Mesendoderm (in vitro differentiated cells): ENCODE measurements around the gene HACD2.
A peak's percentile ranks its signal among the peaks of the same experiment; 100 is the strongest.

ENCODE experiments used
- DNase-seq: peaks from one replicate; pipeline ENCODE4 v3.0.0; 2013
- H2AK5ac ChIP-seq: 2 replicates; pipeline ENCODE4 v1.6.1; 2013; ENCODE audit warnings: low read length, inconsistent platforms
- H2BK120ac ChIP-seq: 2 replicates; pipeline ENCODE4 v1.6.1; 2013; ENCODE audit warnings: low read depth, mild to moderate bottlenecking, low read length, moderate library complexity, mixed read lengths
- H2BK15ac ChIP-seq: replicated peaks from 2 replicates; pipeline ENCODE4 v1.6.1; 2013; ENCODE audit warnings: low read depth, mild to moderate bottlenecking, moderate library complexity
- H2BK5ac ChIP-seq: 2 replicates; pipeline ENCODE4 v1.6.1; 2013; ENCODE audit warnings: low read length, inconsistent platforms
- H3K18ac ChIP-seq: 2 replicates; pipeline ENCODE4 v1.6.1; 2013; ENCODE audit warnings: mild to moderate bottlenecking, low read length, mixed read lengths
- H3K23ac ChIP-seq: one replicate; pipeline ENCODE4 v1.6.1; 2013; ENCODE audit warnings: low read length
- H3K27ac ChIP-seq: 2 replicates; pipeline ENCODE4 v1.5.1; 2013; ENCODE audit warnings: low read depth, mild to moderate bottlenecking, inconsistent platforms, low read length, moderate library complexity
- H3K27me3 ChIP-seq: 2 replicates; pipeline ENCODE4 v1.6.1; 2013; ENCODE audit warnings: low read length, control low read depth, mild to moderate bottlenecking, inconsistent platforms; ENCODE audit not compliant: insufficient read depth, poor library complexity
- H3K36me3 ChIP-seq: 2 replicates; pipeline ENCODE4 v1.6.1; 2013; ENCODE audit warnings: low read length, inconsistent platforms; ENCODE audit not compliant: control insufficient read depth, insufficient read depth
- H3K4ac ChIP-seq: one replicate; pipeline ENCODE4 v1.6.1; 2013; ENCODE audit warnings: low read depth, mild to moderate bottlenecking, low read length, moderate library complexity
- H3K4me1 ChIP-seq: 2 replicates; pipeline ENCODE4 v1.6.1; 2013; ENCODE audit warnings: low read depth, low read length, inconsistent platforms; ENCODE audit not compliant: control insufficient read depth
- H3K4me2 ChIP-seq: 2 replicates; pipeline ENCODE4 v1.6.1; 2013; ENCODE audit warnings: low read length
- H3K4me3 ChIP-seq: 2 replicates; pipeline ENCODE4 v1.5.1; 2013; ENCODE audit warnings: mild to moderate bottlenecking, low read length
- H3K56ac ChIP-seq: one replicate; pipeline ENCODE4 v1.6.1; 2013; ENCODE audit warnings: low read length
- H3K79me1 ChIP-seq: 2 replicates; pipeline ENCODE4 v1.6.1; 2013; ENCODE audit warnings: low read length, inconsistent platforms
- H3K79me2 ChIP-seq: 2 replicates; pipeline ENCODE4 v1.6.1; 2013; ENCODE audit warnings: mild to moderate bottlenecking, low read length; ENCODE audit not compliant: control insufficient read depth, insufficient read depth
- H3K9ac ChIP-seq: 2 replicates; pipeline ENCODE4 v1.6.1; 2013; ENCODE audit warnings: low read length, inconsistent platforms
- H4K5ac ChIP-seq: one replicate; pipeline ENCODE4 v1.6.1; 2013; ENCODE audit warnings: low read length
- H4K8ac ChIP-seq: one replicate; pipeline ENCODE4 v1.6.1; 2013; ENCODE audit warnings: low read depth, mild to moderate bottlenecking, control low read depth, low read length, moderate library complexity
- WGBS: extraction: QIAGEN DNeasy Blood & Tissue Kit; methylation state at CpG from one replicate; pipeline ENCODE4 v1.1.7; 2013; ENCODE audit warnings: low lambda C conversion rate, missing lambda C conversion rate; ENCODE audit not compliant: insufficient coverage; ENCODE audit errors: extremely low coverage; 5-methylcytosine and 5-hydroxymethylcytosine counted together

HACD2 gene

DNA sequence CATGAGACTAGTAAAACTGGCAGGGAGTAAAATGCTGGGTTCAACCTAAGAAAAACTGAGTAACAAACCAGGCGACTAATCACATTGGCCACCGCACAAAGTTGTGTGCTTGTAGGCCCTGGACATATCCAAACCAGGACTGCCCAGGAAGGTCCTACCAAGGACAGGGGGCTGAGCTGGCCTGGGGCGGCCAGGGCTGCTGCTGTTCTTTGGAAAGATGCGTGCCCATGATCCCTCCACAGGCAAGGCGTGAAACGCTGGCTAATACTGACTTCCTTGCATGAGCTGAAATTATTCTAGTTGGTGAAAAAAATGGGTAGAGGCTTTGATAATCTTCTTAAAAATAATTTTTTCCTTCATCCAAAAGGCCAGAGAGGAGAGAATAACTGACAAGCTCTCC is 79.0 kb downstream of the HACD2 start:
- H3K27me3 ChIP-seq = no peaks in the 10 kb centered on the region
- H3K4me3 ChIP-seq = no peak overlapping the region
- H3K36me3 ChIP-seq = no peaks in the 10 kb centered on the region
- H2BK120ac ChIP-seq = no peak overlapping the region
- H3K18ac ChIP-seq = no peak overlapping the region
- no peaks in the 10 kb centered on the region for H3K79me1 ChIP-seq
- H4K5ac ChIP-seq = no peak overlapping the region
- no peak overlapping the region for H2BK5ac ChIP-seq
- no peak overlapping the region for H3K4ac ChIP-seq
- H3K4me1 ChIP-seq = no peaks in the 10 kb centered on the region
- no peak overlapping the region for H3K56ac ChIP-seq
- no peak overlapping the region for H3K4me2 ChIP-seq
- H3K9ac ChIP-seq = no peak overlapping the region
- no peak for DNase-seq
- H3K27ac ChIP-seq = no peak overlapping the region
- H4K8ac ChIP-seq = no peak overlapping the region
- no peak overlapping the region for H3K23ac ChIP-seq
- WGBS = no CpG with 5 or more reads among the region's 6 CpGs
- no peak overlapping the region for H2AK5ac ChIP-seq
- H2BK15ac ChIP-seq = no peak overlapping the region
- H3K79me2 ChIP-seq = no peaks in the 10 kb centered on the region

DNA sequence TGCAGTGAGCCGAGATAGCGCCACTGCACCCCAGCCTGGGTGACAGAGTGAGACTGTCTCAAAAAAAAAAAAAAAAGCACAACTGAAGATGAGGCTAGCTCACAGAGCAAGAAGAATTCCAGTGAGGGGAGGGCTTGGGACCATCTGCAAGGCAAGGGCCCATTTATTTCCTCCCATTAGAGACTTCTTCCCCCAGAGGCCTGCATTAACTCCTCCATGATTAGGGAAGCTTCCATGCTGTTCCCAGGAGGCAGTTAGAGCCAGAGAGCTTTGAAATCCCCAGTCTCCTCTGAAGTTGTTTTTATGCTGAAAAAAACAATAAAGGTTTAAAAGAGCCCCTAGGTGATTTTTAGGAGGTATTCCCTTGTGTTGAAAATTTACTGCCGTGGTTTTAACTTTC is 81.7 kb downstream of the HACD2 start:
- Histone ChIP-seq H3K4me1 (no peaks in the 10 kb centered on the region), H2BK15ac (no peak overlapping the region), H3K23ac (no peak overlapping the region), H4K5ac (no peak overlapping the region), H3K4me2 (no peak overlapping the region), H3K56ac (no peak overlapping the region), H2AK5ac (no peak overlapping the region), H3K27me3 (no peaks in the 10 kb centered on the region), H3K18ac (no peak overlapping the region), H3K4me3 (no peak overlapping the region), H3K36me3 (no peaks in the 10 kb centered on the region), H2BK5ac (no peak overlapping the region), H3K4ac (no peak overlapping the region), H2BK120ac (no peak overlapping the region), H3K9ac (no peak overlapping the region), H3K79me1 (no peaks in the 10 kb centered on the region), H3K79me2 (no peaks in the 10 kb centered on the region), H3K27ac (no peak overlapping the region), H4K8ac (no peak overlapping the region)
- DNase-seq = peak; percentile 22
- no CpG with 5 or more reads among the region's 3 CpGs for WGBS

DNA sequence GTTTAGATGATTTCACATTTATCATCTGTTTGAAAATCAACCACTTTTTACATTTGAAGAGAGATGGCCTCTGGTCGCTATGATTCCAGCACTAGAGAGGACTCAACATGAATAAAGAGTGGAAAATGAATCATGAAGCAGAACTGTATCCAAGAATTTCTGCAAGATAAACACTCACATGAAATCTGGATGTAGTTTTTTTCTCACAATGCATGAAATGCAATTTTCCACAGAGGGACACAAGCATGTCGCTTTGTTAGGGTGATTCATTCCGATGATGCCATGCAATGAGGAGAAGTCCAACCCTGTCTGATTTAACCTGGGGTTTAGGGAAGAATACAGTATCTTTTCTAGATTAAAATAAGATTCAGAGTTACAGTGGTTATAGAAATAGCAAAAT is 85.5 kb downstream of the HACD2 start:
- Histone ChIP-seq H3K36me3 (no peaks in the 10 kb centered on the region), H3K18ac (no peak overlapping the region), H4K5ac (no peak overlapping the region), H3K79me1 (no peaks in the 10 kb centered on the region), H4K8ac (no peak overlapping the region), H3K27me3 (no peaks in the 10 kb centered on the region), H2BK5ac (no peak overlapping the region), H2AK5ac (no peak overlapping the region), H2BK15ac (no peak overlapping the region), H3K23ac (no peak overlapping the region), H3K79me2 (no peaks in the 10 kb centered on the region), H2BK120ac (no peak overlapping the region), H3K56ac (no peak overlapping the region), H3K4me2 (no peak overlapping the region), H3K4me1 (no peaks in the 10 kb centered on the region), H3K4me3 (no peak overlapping the region), H3K27ac (no peak overlapping the region), H3K4ac (no peak overlapping the region), H3K9ac (no peak overlapping the region)
- DNase-seq = no peak
- WGBS = no CpG with 5 or more reads among the region's 3 CpGs

DNA sequence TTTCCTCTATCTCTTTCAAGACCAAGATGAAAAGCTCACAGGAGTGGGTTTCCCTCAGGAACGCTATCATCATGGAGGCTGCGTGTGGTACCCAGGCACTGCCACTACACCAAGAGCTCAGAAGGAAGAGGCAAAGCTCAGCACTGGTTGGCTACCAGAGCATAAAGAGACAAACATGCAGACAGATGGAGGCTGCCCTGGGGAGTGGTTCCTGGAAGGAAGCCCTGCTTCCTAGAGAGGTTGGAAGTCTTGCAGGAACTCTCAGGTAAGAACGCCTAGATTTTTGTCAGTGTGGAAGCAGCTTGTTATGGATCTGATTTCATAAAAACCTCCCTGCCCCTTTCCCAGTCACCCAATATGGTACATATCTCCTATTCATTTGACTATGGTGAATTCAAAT is 86.1 kb downstream of the HACD2 start:
- no peak for DNase-seq
- no peak overlapping the region for H3K56ac ChIP-seq
- no CpG with 5 or more reads among the region's 3 CpGs for WGBS
- no peak overlapping the region for H4K8ac ChIP-seq
- H3K9ac ChIP-seq = no peak overlapping the region
- no peak overlapping the region for H2AK5ac ChIP-seq
- no peak overlapping the region for H3K4ac ChIP-seq
- no peak overlapping the region for H2BK120ac ChIP-seq
- H3K18ac ChIP-seq = no peak overlapping the region
- no peaks in the 10 kb centered on the region for H3K79me2 ChIP-seq
- H2BK5ac ChIP-seq = no peak overlapping the region
- no peak overlapping the region for H3K4me2 ChIP-seq
- no peak overlapping the region for H3K4me3 ChIP-seq
- H3K79me1 ChIP-seq = no peaks in the 10 kb centered on the region
- H2BK15ac ChIP-seq = no peak overlapping the region
- no peaks in the 10 kb centered on the region for H3K4me1 ChIP-seq
- H3K27me3 ChIP-seq = no peaks in the 10 kb centered on the region
- no peak overlapping the region for H3K23ac ChIP-seq
- no peak overlapping the region for H3K27ac ChIP-seq
- no peaks in the 10 kb centered on the region for H3K36me3 ChIP-seq
- H4K5ac ChIP-seq = no peak overlapping the region

DNA sequence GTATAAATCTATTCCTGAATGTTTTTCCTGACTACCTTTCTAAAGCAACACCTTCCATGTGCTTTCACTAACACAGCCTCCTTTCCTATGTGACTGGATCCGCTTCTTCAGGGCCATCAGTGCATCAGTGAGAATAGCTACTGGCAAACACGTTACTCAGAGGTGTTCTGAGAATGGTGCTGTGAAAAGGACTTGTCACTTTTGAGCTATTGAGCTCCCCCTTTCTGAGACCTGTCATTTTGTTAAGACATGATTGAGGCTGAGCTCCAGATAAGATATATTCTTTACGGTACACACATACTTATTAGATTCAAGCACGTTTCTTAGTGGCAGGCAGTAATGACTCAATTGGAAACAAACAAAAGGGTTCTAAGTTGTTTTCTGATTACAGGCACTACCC is 90.9 kb downstream of the HACD2 start:
- no peak overlapping the region for H3K9ac ChIP-seq

DNA sequence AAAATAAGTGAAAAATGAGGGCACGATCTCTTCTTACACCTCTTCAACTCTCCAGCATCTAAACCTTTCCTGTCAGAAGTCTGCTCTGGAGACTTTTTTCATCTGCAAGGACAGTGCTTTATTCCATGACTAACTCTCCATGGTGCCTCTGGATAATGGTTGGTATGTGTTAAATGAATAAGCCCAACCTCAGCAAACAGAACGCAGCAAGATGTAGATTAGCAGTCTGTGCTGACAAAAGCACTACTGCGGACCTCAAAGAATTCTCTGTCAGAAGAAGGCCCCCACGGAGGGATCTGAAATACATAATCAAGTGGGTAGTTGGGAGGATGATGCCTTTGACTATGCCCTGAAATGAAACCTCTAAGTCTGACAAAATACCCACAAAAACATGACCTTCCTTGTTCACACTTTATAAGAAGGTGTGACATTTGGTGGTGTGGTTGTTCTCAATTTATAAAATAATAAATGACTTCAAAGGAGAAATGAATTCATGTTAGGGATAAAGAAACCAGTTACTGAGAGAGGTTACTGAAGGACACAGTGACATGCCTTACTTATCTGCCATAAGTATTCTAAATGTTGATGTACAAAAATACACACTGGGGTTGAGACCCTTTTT is 92.8 kb downstream of the HACD2 start:
- Histone ChIP-seq H2BK5ac (no peak overlapping the region), H3K18ac (no peak overlapping the region), H3K9ac (no peak overlapping the region), H3K79me2 (no peaks in the 10 kb centered on the region), H3K56ac (no peak overlapping the region), H3K23ac (no peak overlapping the region), H2AK5ac (no peak overlapping the region), H3K36me3 (no peaks in the 10 kb centered on the region), H3K4me1 (no peaks in the 10 kb centered on the region), H4K5ac (no peak overlapping the region), H3K4me2 (no peak overlapping the region), H3K79me1 (no peaks in the 10 kb centered on the region), H4K8ac (no peak overlapping the region), H2BK15ac (no peak overlapping the region), H2BK120ac (no peak overlapping the region), H3K4me3 (no peak overlapping the region), H3K27ac (no peak overlapping the region), H3K27me3 (no peaks in the 10 kb centered on the region), H3K4ac (no peak overlapping the region)
- DNase-seq = no peak
- WGBS = no CpG with 5 or more reads among the region's 4 CpGs

More for the DNA sequence above, 90.9 kb downstream of the HACD2 start:
- WGBS = no CpG with 5 or more reads among the region's 4 CpGs
- no peak overlapping the region for H2BK15ac ChIP-seq
- no peaks in the 10 kb centered on the region for H3K36me3 ChIP-seq
- no peaks in the 10 kb centered on the region for H3K79me1 ChIP-seq
- H3K27me3 ChIP-seq = no peaks in the 10 kb centered on the region
- no peak overlapping the region for H2BK5ac ChIP-seq
- H3K79me2 ChIP-seq = no peaks in the 10 kb centered on the region
- no peak overlapping the region for H4K8ac ChIP-seq
- H3K4me1 ChIP-seq = no peaks in the 10 kb centered on the region
- H2BK120ac ChIP-seq = no peak overlapping the region
- H3K56ac ChIP-seq = no peak overlapping the region
- H4K5ac ChIP-seq = no peak overlapping the region
- DNase-seq = no peak
- no peak overlapping the region for H3K4me3 ChIP-seq
- H3K4me2 ChIP-seq = no peak overlapping the region
- H3K23ac ChIP-seq = no peak overlapping the region
- H3K4ac ChIP-seq = no peak overlapping the region
- no peak overlapping the region for H3K18ac ChIP-seq
- no peak overlapping the region for H2AK5ac ChIP-seq
- no peak overlapping the region for H3K27ac ChIP-seq
